Measurements from ENCODE around the gene TAF1C.
"Not testable (repeated sequence)": the region's sequence is repeated elsewhere in the genome, so short reads cannot be mapped to it uniquely, and the experiment has no call there.

TAF1C gene

GRCh38 chr16:84212631-84213030, 25.8 kb upstream of the TAF1C start:
- no peak for TF ChIP-seq CTCF (IDR thresholded peaks at IDR 0.05; ENCODE audit: control insufficient read depth, insufficient read depth, low read depth, low read length, missing control alignments)
- H3K4me3 ChIP-seq (ENCODE audit: control insufficient read depth, low read depth, low read length) = no peak overlapping the region
- no peak for DNase-seq (ENCODE audit: low read depth)

- TF ChIP-seq CTCF (IDR thresholded peaks at IDR 0.05; ENCODE audit: control insufficient read depth, insufficient read depth, low read depth, low read length, missing control alignments) = no peak
- no peak overlapping the region for H3K4me3 ChIP-seq (ENCODE audit: control insufficient read depth, low read depth, low read length)
- DNase-seq (ENCODE audit: low read depth) = no peak
These were observed 25.3 kb upstream of the TAF1C start for GRCh38 chr16:84212154-84212553.

GRCh38 chr16:84209989-84210388, 23.1 kb upstream of the TAF1C start:
- TF ChIP-seq CTCF (IDR thresholded peaks at IDR 0.05; ENCODE audit: control insufficient read depth, insufficient read depth, low read depth, low read length, missing control alignments) = no peak
- no peak overlapping the region for H3K4me3 ChIP-seq (ENCODE audit: control insufficient read depth, low read depth, low read length)
- no peak for DNase-seq (ENCODE audit: low read depth)

- DNase-seq (ENCODE audit: low read depth) = no peak
- TF ChIP-seq CTCF (IDR thresholded peaks at IDR 0.05; ENCODE audit: control insufficient read depth, insufficient read depth, low read depth, low read length, missing control alignments) = no peak
- no peak overlapping the region for H3K4me3 ChIP-seq (ENCODE audit: control insufficient read depth, low read depth, low read length)
These were observed 21.0 kb upstream of the TAF1C start for GRCh38 chr16:84207879-84208278.

GRCh38 chr16:84207251-84207650, 20.4 kb upstream of the TAF1C start:
- no peak for TF ChIP-seq CTCF (IDR thresholded peaks at IDR 0.05; ENCODE audit: control insufficient read depth, insufficient read depth, low read depth, low read length, missing control alignments)
- DNase-seq (ENCODE audit: low read depth) = no peak

GRCh38 chr16:84205976-84206691, 19.3 kb upstream of the TAF1C start:
- DNase-seq (ENCODE audit: low read depth) = no peak
- no peak overlapping the region for H3K4me3 ChIP-seq (ENCODE audit: control insufficient read depth, low read depth, low read length)
- no peak for TF ChIP-seq CTCF (IDR thresholded peaks at IDR 0.05; ENCODE audit: control insufficient read depth, insufficient read depth, low read depth, low read length, missing control alignments)

More at GRCh38 chr16:84207251-84207650, 20.4 kb upstream of the TAF1C start:
- H3K4me3 ChIP-seq (ENCODE audit: control insufficient read depth, low read depth, low read length) = no peak overlapping the region

- DNase-seq (ENCODE audit: low read depth); H3K4me3 ChIP-seq (ENCODE audit: control insufficient read depth, low read depth, low read length): not testable (repeated sequence)
These were observed 18.3 kb upstream of the TAF1C start for GRCh38 chr16:84205123-84205522.

GRCh38 chr16:84204551-84204950, 17.7 kb upstream of the TAF1C start:
- not testable (repeated sequence) for DNase-seq (ENCODE audit: low read depth); H3K4me3 ChIP-seq (ENCODE audit: control insufficient read depth, low read depth, low read length)

Data from AG09309 (cell line).